OCI-LY1 (cell line): Measurements from ENCODE around the gene RPL27.

Experiments used
- H2AFZ ChIP-seq: fragments of 200-600 bp; sonication (generic), shearing (Covaris generic); 2 replicates; pipeline ENCODE4 v1.6.0; 2014; ENCODE audit warnings: antibody characterized with exemption, mild to moderate bottlenecking, low read length
- H3F3A ChIP-seq: fragments of 200-600 bp; sonication (generic), shearing (Covaris generic); 2 replicates; pipeline ENCODE4 v1.6.0; 2014; ENCODE audit warnings: mild to moderate bottlenecking, antibody characterized with exemption, low read length, moderate library complexity; ENCODE audit not compliant: insufficient read depth
- H3K27ac ChIP-seq: fragments of 200-600 bp; sonication (generic); 2 replicates; pipeline ENCODE4 v1.5.1; 2014; ENCODE audit warnings: low read length, mixed run types, mild to moderate bottlenecking, low read depth; ENCODE audit not compliant: poor library complexity, severe bottlenecking
- H3K27me3 ChIP-seq: fragments of 200-600 bp; sonication (generic); 2 replicates; pipeline ENCODE4 v1.6.0; 2014; ENCODE audit warnings: antibody characterized with exemption, mild to moderate bottlenecking, low read length, moderate library complexity; ENCODE audit not compliant: insufficient read depth
- H3K36me3 ChIP-seq: fragments of 200-600 bp; sonication (generic); 2 replicates; pipeline ENCODE4 v1.6.1; 2014; ENCODE audit warnings: mild to moderate bottlenecking, antibody characterized with exemption, low read length, moderate library complexity, mixed read lengths; ENCODE audit not compliant: insufficient read depth
- H3K4me1 ChIP-seq: fragments of 200-600 bp; sonication (generic); 2 replicates; pipeline ENCODE4 v1.5.1; 2014; ENCODE audit warnings: mild to moderate bottlenecking, low read length, moderate library complexity; ENCODE audit not compliant: insufficient read depth, severe bottlenecking
- H3K4me2 ChIP-seq: fragments of 200-600 bp; sonication (generic), shearing (Covaris generic); 2 replicates; pipeline ENCODE4 v1.6.1; 2014; ENCODE audit warnings: low read length
- H3K4me3 ChIP-seq: fragments of 200-600 bp; sonication (generic); 2 replicates; pipeline ENCODE4 v1.5.1; 2014; ENCODE audit warnings: low read length, low read depth, mild to moderate bottlenecking, mixed read lengths; ENCODE audit not compliant: poor library complexity, severe bottlenecking
- H3K79me2 ChIP-seq: fragments of 200-600 bp; shearing (Covaris generic); 2 replicates; pipeline ENCODE4 v1.6.1; 2016; ENCODE audit warnings: mixed run types, low read length, mixed read lengths; ENCODE audit not compliant: insufficient read depth
- H3K9ac ChIP-seq: fragments of 200-600 bp; sonication (generic), shearing (Covaris generic); 2 replicates; pipeline ENCODE4 v1.6.1; 2014; ENCODE audit warnings: mild to moderate bottlenecking, low read length, mixed read lengths
- H3K9me2 ChIP-seq: fragments of 200-600 bp; sonication (generic), shearing (Covaris generic); 2 replicates; pipeline ENCODE4 v1.6.1; 2014; ENCODE audit warnings: low read depth, mild to moderate bottlenecking, low read length, mixed read lengths
- H3K9me3 ChIP-seq: fragments of 200-600 bp; shearing (Covaris generic); 2 replicates; pipeline ENCODE4 v1.6.1; 2014; ENCODE audit warnings: low read length, mixed read lengths
- H4K20me1 ChIP-seq: fragments of 200-600 bp; sonication (generic), shearing (Covaris generic); 2 replicates; pipeline ENCODE4 v1.6.0; 2016; ENCODE audit warnings: mild to moderate bottlenecking, low read length; ENCODE audit not compliant: insufficient read depth
- EZH2 ChIP-seq: fragments of 200-600 bp; sonication (generic), shearing (Covaris generic); IDR thresholded peaks from 2 replicates; pipeline ENCODE4 v1.8.0; 2017; ENCODE audit warnings: borderline replicate concordance, mixed run types, mild to moderate bottlenecking, antibody characterized with exemption, low read length, moderate library complexity, mixed read lengths
- TF ChIP-seq, protein P1 (sequence below): fragments of 200-600 bp; sonication (generic), shearing (Covaris generic); IDR thresholded peaks from 2 replicates; pipeline ENCODE4 v1.5.1; 2017; ENCODE audit warnings: mild to moderate bottlenecking, antibody characterized with exemption, low read length, moderate library complexity, mixed read lengths

The RPL27 gene

DNA sequence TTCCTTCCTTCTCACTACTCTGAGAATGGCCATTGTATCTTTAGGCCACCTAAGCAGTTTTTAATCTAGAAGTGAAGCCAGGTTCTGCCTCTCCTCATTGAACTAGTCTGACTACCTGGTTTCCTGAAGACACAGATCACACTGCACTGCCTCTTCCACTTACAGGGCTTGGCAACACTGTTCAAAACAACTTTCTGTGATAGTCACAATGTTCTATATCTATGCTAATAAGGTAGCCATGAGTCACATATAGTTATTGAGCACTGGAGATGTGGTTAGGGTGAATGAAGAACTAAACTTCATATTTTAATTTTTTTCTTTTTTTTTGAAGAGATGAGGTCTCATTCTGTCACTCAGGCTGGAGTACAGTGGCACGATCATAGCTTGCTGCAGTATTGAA lies 53.8 kb downstream of the RPL27 start:
- Histone ChIP-seq H3K27ac (no peak overlapping the region), H3K27me3 (no peaks in the 10 kb centered on the region), H3F3A (no peaks in the 10 kb centered on the region), H3K9ac (no peak overlapping the region), H3K4me3 (no peak overlapping the region), H4K20me1 (no peaks in the 10 kb centered on the region), H3K79me2 (no peaks in the 10 kb centered on the region), H3K4me2 (no peak overlapping the region), H3K9me2 (no peaks in the 10 kb centered on the region), H3K4me1 (no peaks in the 10 kb centered on the region), H3K9me3 (no peaks in the 10 kb centered on the region), H3K36me3 (peaks cover 90% of the 10 kb centered on the region), H2AFZ (no peak overlapping the region)
- TF ChIP-seq, protein P1, sequence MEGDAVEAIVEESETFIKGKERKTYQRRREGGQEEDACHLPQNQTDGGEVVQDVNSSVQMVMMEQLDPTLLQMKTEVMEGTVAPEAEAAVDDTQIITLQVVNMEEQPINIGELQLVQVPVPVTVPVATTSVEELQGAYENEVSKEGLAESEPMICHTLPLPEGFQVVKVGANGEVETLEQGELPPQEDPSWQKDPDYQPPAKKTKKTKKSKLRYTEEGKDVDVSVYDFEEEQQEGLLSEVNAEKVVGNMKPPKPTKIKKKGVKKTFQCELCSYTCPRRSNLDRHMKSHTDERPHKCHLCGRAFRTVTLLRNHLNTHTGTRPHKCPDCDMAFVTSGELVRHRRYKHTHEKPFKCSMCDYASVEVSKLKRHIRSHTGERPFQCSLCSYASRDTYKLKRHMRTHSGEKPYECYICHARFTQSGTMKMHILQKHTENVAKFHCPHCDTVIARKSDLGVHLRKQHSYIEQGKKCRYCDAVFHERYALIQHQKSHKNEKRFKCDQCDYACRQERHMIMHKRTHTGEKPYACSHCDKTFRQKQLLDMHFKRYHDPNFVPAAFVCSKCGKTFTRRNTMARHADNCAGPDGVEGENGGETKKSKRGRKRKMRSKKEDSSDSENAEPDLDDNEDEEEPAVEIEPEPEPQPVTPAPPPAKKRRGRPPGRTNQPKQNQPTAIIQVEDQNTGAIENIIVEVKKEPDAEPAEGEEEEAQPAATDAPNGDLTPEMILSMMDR: no peak
- TF ChIP-seq EZH2: no peak
